ENCODE measurements around the gene ATL2. TPM values are rescaled to one million over a fixed set of nuclear protein-coding genes. Genes with fewer than 3 reads are reported as not detected.

Gene ATL2
- total and polyA plus RNA-seq, 2 donors (not counting 3 experiments of a cell fraction or from before 2014, with no cell fraction given), result 23.9 to 45.5 TPM

GRCh38 chr2:38268001-38268400, 109.1 kb downstream of the ATL2 start:
- FAIRE-seq, result no peak
- intact Hi-C loops (cut with micrococcal nuclease) (no loop called here), dilution Hi-C loops (cut with MboI; ENCODE audit: extremely low pct_ligation_motif_present, low sequenced_read_pairs) (no loop called here)
- no peaks in the 10 kb centered on the region for H3K9me1 ChIP-seq (replicated peaks; ENCODE audit: control insufficient read depth, extremely low read depth, insufficient read depth, low read length)
- BruUV-seq (replicated peaks), result no TSS peak
- TF ChIP-seq MYC (IDR thresholded peaks at IDR 0.05; ENCODE audit: low read depth, low read length) (no peak), CTCF (IDR thresholded peaks at IDR 0.05; ENCODE audit: extremely low read depth in 1 of 2, insufficient read depth in 1 of 2, low read depth in 1 of 2, low read length in 2 of 2) (no peak), FOS (IDR thresholded peaks at IDR 0.05; ENCODE audit: borderline replicate concordance, insufficient read depth, low read length) (no peak), POLR2A (IDR thresholded peaks at IDR 0.05; ENCODE audit: low read depth, low read length) (no peak), MAX (IDR thresholded peaks at IDR 0.05; ENCODE audit: insufficient read depth, insufficient read length) (no peak), JUN (IDR thresholded peaks at IDR 0.05; ENCODE audit: borderline replicate concordance, insufficient read depth, insufficient read length, low read depth) (no peak), POLR2AphosphoS5 (IDR thresholded peaks at IDR 0.05; ENCODE audit: insufficient read depth, low read depth, low read length) (no peak), GATA2 (IDR thresholded peaks at IDR 0.05; ENCODE audit: insufficient read depth, insufficient read length, low read depth, low read length) (no peak), EZH2 (IDR thresholded peaks at IDR 0.05; ENCODE audit: borderline replicate concordance, low read depth, low read length, severe bottlenecking) (no peak)
- CTCF ChIA-PET, result interaction anchor here (0.9 to 2.2 kb wide), 2 partner anchors 35 to 286 kb away, joined by 3 to 6 read pairs; no protein-coding TSS in a partner anchor
- DNase-seq (ENCODE audit: low read depth, low spot score), result no peak
- no peak overlapping the region for H2AFZ ChIP-seq (ENCODE audit: low read depth, low read length)
- H3K27me3 ChIP-seq (ENCODE audit: control insufficient read depth in 2 of 2, insufficient read depth in 2 of 2, low read length in 2 of 2), result peaks cover 0 to 2% of the 10 kb centered on the region in 2 experiments
- H3K9ac ChIP-seq (replicated peaks; ENCODE audit: extremely low read depth, insufficient read depth, low read length), result no peak overlapping the region
- H3K4me1 ChIP-seq (ENCODE audit: control insufficient read depth, extremely low read depth, insufficient read depth, low read length), result no peaks in the 10 kb centered on the region
- H3K79me2 ChIP-seq (ENCODE audit: control insufficient read depth, insufficient read depth, low read length), result no peaks in the 10 kb centered on the region
- no peak overlapping the region for H3K4me3 ChIP-seq (replicated peaks in 1 of 3; ENCODE audit: insufficient read depth in 1 of 3, low read depth in 1 of 3, low read length in 3 of 3)
- no peak overlapping the region for H3K27ac ChIP-seq (ENCODE audit: insufficient read depth, low read depth, low read length)
- H4K20me1 ChIP-seq (replicated peaks; ENCODE audit: control insufficient read depth, extremely low read depth, insufficient read depth, low read length), result no peaks in the 10 kb centered on the region
- no peaks in the 10 kb centered on the region for H3K9me3 ChIP-seq (replicated peaks; ENCODE audit: control insufficient read depth, insufficient read depth, low read length)
- no peaks in the 10 kb centered on the region for H3K36me3 ChIP-seq (ENCODE audit: control insufficient read depth in 2 of 2, extremely low read depth in 1 of 2, insufficient read depth in 2 of 2, low read length in 2 of 2)
- H3K4me2 ChIP-seq (ENCODE audit: insufficient read depth, low read length), result no peak overlapping the region
- POLR2A ChIA-PET, result no interaction called here
